Activated effector memory CD4-positive, alpha-beta T cell treated with Interleukin-2 at 50 U/mL for 16 hours (primary cell): ENCODE results near the gene PPP1CB.
"Not testable (repeated sequence)": the region's sequence is repeated elsewhere in the genome, so short reads cannot be mapped to it uniquely, and the experiment has no call there.

Experiments
- DNase-seq: peaks from one replicate; pipeline ENCODE4 v3.0.0-alpha.2; 2020

Gene PPP1CB

GRCh38 chr2:28780496-28780895, 28.9 kb downstream of the PPP1CB start:
- no peak for DNase-seq

GRCh38 chr2:28782423-28782822, 30.8 kb downstream of the PPP1CB start:
- no peak for DNase-seq

- not testable (repeated sequence) for DNase-seq
Measured at GRCh38 chr2:28784570-28784969, 32.9 kb downstream of the PPP1CB start.

GRCh38 chr2:28796620-28797019, 45.0 kb downstream of the PPP1CB start:
- DNase-seq = no peak

- DNase-seq = no peak
Measured at GRCh38 chr2:28801726-28802125, 50.1 kb downstream of the PPP1CB start.

GRCh38 chr2:28802975-28803429, 51.4 kb downstream of the PPP1CB start:
- no peak for DNase-seq

- no peak for DNase-seq
Measured at GRCh38 chr2:28809927-28810326, 58.3 kb downstream of the PPP1CB start.

- DNase-seq = peak; percentile 72
Measured at GRCh38 chr2:28810384-28811285, 59.0 kb downstream of the PPP1CB start, which contains the start of gene SPDYA. TSS of gene SPDYA (plus strand) at chr2:28810834. CDS start at chr2:28816015, 5,181 bp downstream.

- no peak for DNase-seq
Measured at GRCh38 chr2:28818053-28818452, 66.4 kb downstream of the PPP1CB start.

- peak; percentile 7 for DNase-seq
Measured at GRCh38 chr2:28821295-28821958, 69.8 kb downstream of the PPP1CB start.

- DNase-seq = no peak
Measured at GRCh38 chr2:28822036-28822435, 70.4 kb downstream of the PPP1CB start.

GRCh38 chr2:28824207-28824606, 72.6 kb downstream of the PPP1CB start:
- no peak for DNase-seq

- DNase-seq = no peak
Measured at GRCh38 chr2:28824870-28825269, 73.2 kb downstream of the PPP1CB start.

- DNase-seq = no peak
Measured at GRCh38 chr2:28828382-28828781, 76.8 kb downstream of the PPP1CB start.

- DNase-seq = no peak
Measured at GRCh38 chr2:28833740-28834470, 82.3 kb downstream of the PPP1CB start.

- no peak for DNase-seq
Measured at GRCh38 chr2:28835781-28836180, 84.2 kb downstream of the PPP1CB start.

- no peak for DNase-seq
Measured at GRCh38 chr2:28838971-28839370, 87.3 kb downstream of the PPP1CB start.

GRCh38 chr2:28842042-28842441, 90.4 kb downstream of the PPP1CB start:
- DNase-seq = no peak
